ENCODE data around the gene PPP1R14C. TPM values are rescaled to one million over a fixed set of nuclear protein-coding genes. Genes with fewer than 3 reads are reported as not detected.

PPP1R14C gene
- total and polyA plus RNA-seq, 7 experiments from 2014 or later: not detected

DNA sequence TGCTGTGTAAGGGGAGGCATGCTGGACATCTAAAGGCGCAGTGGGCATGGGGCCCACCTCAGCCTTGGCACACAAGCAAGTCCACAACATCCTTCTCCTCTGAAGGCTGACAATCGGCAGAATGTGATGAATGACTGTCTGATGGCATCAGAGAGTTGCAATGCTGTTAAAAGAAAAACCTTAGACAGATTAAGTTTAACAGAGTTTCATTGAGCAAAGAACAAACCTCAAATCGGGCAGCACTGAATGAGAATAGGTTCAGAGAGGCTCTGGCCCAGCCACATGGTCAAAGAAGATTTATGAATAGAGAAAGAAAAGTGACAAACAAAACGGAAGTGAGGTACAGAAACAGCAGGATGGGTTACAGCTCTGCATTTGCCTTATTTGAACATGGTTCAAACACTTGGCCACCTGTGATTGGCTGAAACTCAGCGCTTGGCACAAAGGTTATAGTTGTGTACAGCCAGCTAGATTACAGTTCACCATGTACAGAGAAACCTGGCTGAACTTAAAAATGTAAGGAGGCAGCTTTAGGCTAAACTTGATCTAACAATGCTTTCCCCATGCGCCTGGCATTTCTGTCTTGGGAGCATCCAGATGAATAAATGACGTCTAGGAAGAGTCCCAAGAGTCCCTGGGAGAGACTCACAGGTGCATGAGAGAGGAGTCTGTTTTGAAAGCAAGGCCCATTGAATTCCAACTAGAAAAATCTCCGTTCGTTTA lies 127.6 kb downstream of the PPP1R14C start:
- DNase-seq: no peak
- Mint-ChIP-seq H3K9me3 (peaks cover 0 to 3% (median 0%) of the 10 kb centered on the region in 11 donors), H3K4me1 (no peaks in the 10 kb centered on the region), H3K4me3 (no peak overlapping the region), H3K27ac (no peak overlapping the region), H3K27me3 (peaks cover 0 to 12% (median 0%) of the 10 kb centered on the region in 5 donors), H3K36me3 (no peaks in the 10 kb centered on the region)
- Histone ChIP-seq H3K9me3 (ENCODE audit: control insufficient read depth in 2 of 3, low read length in 3 of 3) (no peaks in the 10 kb centered on the region), H3K4me3 (ENCODE audit: low read length) (no peak overlapping the region), H3K4me1 (ENCODE audit: control insufficient read depth in 2 of 2, insufficient read depth in 2 of 2, low read length in 2 of 2) (no peaks in the 10 kb centered on the region), H3K27ac (ENCODE audit: low read depth, low read length) (no peak overlapping the region), H3K27me3 (ENCODE audit: control insufficient read depth in 2 of 2, insufficient read depth in 2 of 2, low read length in 2 of 2) (no peaks in the 10 kb centered on the region), H3K36me3 (ENCODE audit: control insufficient read depth in 2 of 3, insufficient read depth in 3 of 3, low read length in 3 of 3) (no peaks in the 10 kb centered on the region)
- ChIA-PET POLR2A (no interaction called here), CTCF (no interaction called here)
- intact Hi-C loops (cut with micrococcal nuclease): no loop called here
- ATAC-seq: no peak

DNA sequence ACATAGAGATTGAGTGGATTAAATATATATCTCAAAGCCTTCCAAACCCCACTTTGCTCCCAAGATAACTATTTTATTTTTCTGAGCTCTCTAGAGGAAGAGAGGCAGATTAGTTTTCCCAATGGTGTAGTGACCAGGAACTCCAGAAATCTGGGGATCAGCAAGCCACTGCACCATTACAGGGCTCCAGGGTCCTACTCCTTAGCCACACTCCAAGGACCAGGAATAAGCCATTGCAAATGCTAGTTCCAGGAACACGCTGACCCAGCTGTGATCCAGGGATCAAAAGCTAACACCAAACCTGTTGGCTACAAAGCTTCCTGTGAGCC lies 128.3 kb downstream of the PPP1R14C start:
- no peak overlapping the region for H3K27ac ChIP-seq (ENCODE audit: low read depth, low read length)
- H3K36me3 Mint-ChIP-seq: no peaks in the 10 kb centered on the region
- POLR2A ChIA-PET: no interaction called here
- no peaks in the 10 kb centered on the region for H3K4me1 Mint-ChIP-seq
- ATAC-seq (no peak), DNase-seq (no peak)
- intact Hi-C loops (cut with micrococcal nuclease): no loop called here
- no peaks in the 10 kb centered on the region for H3K4me1 ChIP-seq (ENCODE audit: control insufficient read depth in 2 of 2, insufficient read depth in 2 of 2, low read length in 2 of 2)
- peaks cover 0 to 3% (median 0%) of the 10 kb centered on the region in 11 donors for H3K9me3 Mint-ChIP-seq
- H3K4me3 Mint-ChIP-seq: no peak overlapping the region
- no peak overlapping the region for H3K27ac Mint-ChIP-seq
- CTCF ChIA-PET: no interaction called here
- H3K27me3 Mint-ChIP-seq: peaks cover 0 to 12% (median 0%) of the 10 kb centered on the region in 5 donors
- no peak overlapping the region for H3K4me3 ChIP-seq (ENCODE audit: low read length)
- H3K9me3 ChIP-seq (ENCODE audit: control insufficient read depth in 2 of 3, low read length in 3 of 3): no peaks in the 10 kb centered on the region
- no peaks in the 10 kb centered on the region for H3K36me3 ChIP-seq (ENCODE audit: control insufficient read depth in 2 of 3, insufficient read depth in 3 of 3, low read length in 3 of 3)
- H3K27me3 ChIP-seq (ENCODE audit: control insufficient read depth in 2 of 2, insufficient read depth in 2 of 2, low read length in 2 of 2): no peaks in the 10 kb centered on the region

DNA sequence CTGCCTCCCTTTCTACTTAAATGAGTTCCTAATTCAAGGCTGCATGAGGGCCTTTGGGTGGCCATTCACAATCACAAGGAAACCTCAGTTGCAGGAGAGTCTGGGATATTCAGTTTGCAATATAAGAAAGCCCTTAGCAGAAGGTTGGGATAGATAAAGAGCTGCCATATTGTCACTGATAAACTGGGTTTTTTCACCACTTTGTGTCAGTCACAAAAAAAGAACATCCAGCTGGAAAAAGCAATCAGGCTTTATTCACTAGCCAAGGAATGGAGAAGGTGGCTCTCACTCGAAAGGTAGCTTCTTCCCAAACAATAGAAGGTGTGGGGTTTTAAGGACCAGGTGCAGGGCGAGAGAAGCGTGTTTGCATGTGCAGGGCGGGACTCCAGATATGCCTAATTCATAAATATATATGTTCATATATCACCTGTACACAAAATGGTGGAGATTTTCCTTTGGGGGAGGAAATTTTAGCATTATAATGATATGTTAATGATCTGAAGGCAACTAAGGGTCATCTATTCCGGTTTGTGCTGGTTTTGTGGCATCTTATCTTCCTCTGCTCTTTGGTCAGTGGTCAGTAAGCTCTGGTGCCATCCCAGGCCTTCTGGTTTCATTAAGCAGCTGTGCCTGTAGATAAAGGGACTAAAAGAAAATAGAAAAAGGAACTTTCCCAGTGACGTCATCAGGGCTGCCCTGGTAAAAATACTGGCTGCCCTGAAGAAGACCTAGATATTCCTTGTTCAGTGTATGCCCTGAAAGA lies 128.8 kb downstream of the PPP1R14C start:
- ChIA-PET CTCF (no interaction called here), POLR2A (no interaction called here)
- Mint-ChIP-seq H3K9me3 (peaks cover 0 to 3% (median 0%) of the 10 kb centered on the region in 11 donors), H3K36me3 (no peaks in the 10 kb centered on the region), H3K4me1 (no peaks in the 10 kb centered on the region), H3K27ac (no peak overlapping the region), H3K27me3 (peaks cover 0 to 12% (median 4%) of the 10 kb centered on the region in 5 donors), H3K4me3 (no peak overlapping the region)
- intact Hi-C loops (cut with micrococcal nuclease): no loop called here
- no peak for DNase-seq
- H3K4me3 ChIP-seq (ENCODE audit: low read length): no peak overlapping the region
- no peaks in the 10 kb centered on the region for H3K27me3 ChIP-seq (ENCODE audit: control insufficient read depth in 2 of 2, insufficient read depth in 2 of 2, low read length in 2 of 2)
- H3K9me3 ChIP-seq (ENCODE audit: control insufficient read depth in 2 of 3, low read length in 3 of 3): no peaks in the 10 kb centered on the region
- no peaks in the 10 kb centered on the region for H3K4me1 ChIP-seq (ENCODE audit: control insufficient read depth in 2 of 2, insufficient read depth in 2 of 2, low read length in 2 of 2)
- H3K27ac ChIP-seq (ENCODE audit: low read depth, low read length): no peak overlapping the region
- no peak for ATAC-seq
- no peaks in the 10 kb centered on the region for H3K36me3 ChIP-seq (ENCODE audit: control insufficient read depth in 2 of 3, insufficient read depth in 3 of 3, low read length in 3 of 3)

DNA sequence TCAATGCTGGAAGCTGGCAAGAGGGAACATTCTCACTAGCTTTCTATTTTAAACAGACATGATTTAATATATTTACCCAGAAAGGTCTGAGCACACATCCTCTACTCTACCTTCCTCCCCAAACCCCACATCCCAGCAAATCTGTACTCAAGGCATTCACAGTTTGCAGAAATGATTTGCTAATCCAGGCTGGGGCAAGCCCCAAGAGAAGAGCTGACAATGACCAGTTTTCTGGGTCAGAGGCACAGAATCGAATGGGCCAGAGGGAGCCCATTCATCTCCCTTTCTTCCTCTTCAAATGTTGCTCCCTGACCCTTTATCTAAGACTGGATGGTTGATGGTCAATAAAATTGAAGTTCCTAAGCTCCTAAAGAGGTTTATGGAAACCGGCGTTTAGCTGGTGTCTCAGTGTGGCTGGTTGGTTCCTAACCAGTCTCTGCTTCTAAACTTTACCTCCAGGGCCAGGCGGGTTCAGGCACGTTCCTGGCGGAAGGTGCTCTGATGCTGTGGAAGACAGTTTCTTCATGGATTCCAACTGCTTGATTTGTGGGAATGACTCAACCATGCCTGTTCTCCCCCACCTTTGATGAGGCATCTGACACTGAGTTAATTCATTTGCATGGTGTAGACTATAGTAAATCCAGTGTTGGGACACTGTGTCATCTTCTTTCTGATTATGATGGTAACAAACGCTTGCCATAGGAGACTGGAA lies 129.6 kb downstream of the PPP1R14C start:
- DNase-seq (no peak), ATAC-seq (no peak)
- H3K9me3 ChIP-seq (ENCODE audit: control insufficient read depth in 2 of 3, low read length in 3 of 3): no peaks in the 10 kb centered on the region
- H3K27ac ChIP-seq (ENCODE audit: low read depth, low read length): no peak overlapping the region
- no peak overlapping the region for H3K4me3 Mint-ChIP-seq
- no peaks in the 10 kb centered on the region for H3K27me3 ChIP-seq (ENCODE audit: control insufficient read depth in 2 of 2, insufficient read depth in 2 of 2, low read length in 2 of 2)
- intact Hi-C loops (cut with micrococcal nuclease): no loop called here
- peaks cover 0 to 12% (median 6%) of the 10 kb centered on the region in 5 donors for H3K27me3 Mint-ChIP-seq
- no peaks in the 10 kb centered on the region for H3K36me3 Mint-ChIP-seq
- H3K9me3 Mint-ChIP-seq: peaks cover 0 to 3% (median 0%) of the 10 kb centered on the region in 11 donors
- no peaks in the 10 kb centered on the region for H3K4me1 Mint-ChIP-seq
- no peaks in the 10 kb centered on the region for H3K4me1 ChIP-seq (ENCODE audit: control insufficient read depth in 2 of 2, insufficient read depth in 2 of 2, low read length in 2 of 2)
- ChIA-PET POLR2A (no interaction called here), CTCF (no interaction called here)
- H3K27ac Mint-ChIP-seq: no peak overlapping the region
- H3K36me3 ChIP-seq (ENCODE audit: control insufficient read depth in 2 of 3, insufficient read depth in 3 of 3, low read length in 3 of 3): no peaks in the 10 kb centered on the region
- H3K4me3 ChIP-seq (ENCODE audit: low read length): no peak overlapping the region

DNA sequence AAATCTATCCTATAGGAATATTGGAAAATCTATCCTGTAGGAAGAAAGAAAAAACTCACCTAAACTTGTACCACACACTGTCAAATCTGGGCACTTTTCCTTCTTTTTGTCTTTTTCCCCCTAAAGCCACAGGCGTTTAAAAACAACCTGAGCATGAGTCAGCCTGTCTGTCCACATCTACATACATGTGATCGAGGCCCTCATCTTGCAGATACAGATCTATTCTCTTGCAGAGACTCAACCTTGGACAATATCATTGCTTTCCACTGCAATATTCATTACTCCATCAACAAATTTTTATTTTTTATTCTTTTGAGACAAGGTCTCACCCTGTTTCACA lies 130.1 kb downstream of the PPP1R14C start:
- H3K4me3 ChIP-seq (ENCODE audit: low read length): no peak overlapping the region
- H3K27ac Mint-ChIP-seq: no peak overlapping the region
- CTCF ChIA-PET: no interaction called here
- H3K36me3 ChIP-seq (ENCODE audit: control insufficient read depth in 2 of 3, insufficient read depth in 3 of 3, low read length in 3 of 3): no peaks in the 10 kb centered on the region
- DNase-seq: no peak
- intact Hi-C loops (cut with micrococcal nuclease): no loop called here
- H3K4me1 Mint-ChIP-seq: no peaks in the 10 kb centered on the region
- H3K36me3 Mint-ChIP-seq: no peaks in the 10 kb centered on the region
- H3K4me3 Mint-ChIP-seq: no peak overlapping the region
- peaks cover 0 to 3% (median 0%) of the 10 kb centered on the region in 11 donors for H3K9me3 Mint-ChIP-seq
- peaks cover 0 to 12% (median 6%) of the 10 kb centered on the region in 5 donors for H3K27me3 Mint-ChIP-seq
- H3K4me1 ChIP-seq (ENCODE audit: control insufficient read depth in 2 of 2, insufficient read depth in 2 of 2, low read length in 2 of 2): no peaks in the 10 kb centered on the region
- H3K27me3 ChIP-seq (ENCODE audit: control insufficient read depth in 2 of 2, insufficient read depth in 2 of 2, low read length in 2 of 2): no peaks in the 10 kb centered on the region
- POLR2A ChIA-PET: no interaction called here
- no peak for ATAC-seq
- no peaks in the 10 kb centered on the region for H3K9me3 ChIP-seq (ENCODE audit: control insufficient read depth in 2 of 3, low read length in 3 of 3)
- H3K27ac ChIP-seq (ENCODE audit: low read depth, low read length): no peak overlapping the region

DNA sequence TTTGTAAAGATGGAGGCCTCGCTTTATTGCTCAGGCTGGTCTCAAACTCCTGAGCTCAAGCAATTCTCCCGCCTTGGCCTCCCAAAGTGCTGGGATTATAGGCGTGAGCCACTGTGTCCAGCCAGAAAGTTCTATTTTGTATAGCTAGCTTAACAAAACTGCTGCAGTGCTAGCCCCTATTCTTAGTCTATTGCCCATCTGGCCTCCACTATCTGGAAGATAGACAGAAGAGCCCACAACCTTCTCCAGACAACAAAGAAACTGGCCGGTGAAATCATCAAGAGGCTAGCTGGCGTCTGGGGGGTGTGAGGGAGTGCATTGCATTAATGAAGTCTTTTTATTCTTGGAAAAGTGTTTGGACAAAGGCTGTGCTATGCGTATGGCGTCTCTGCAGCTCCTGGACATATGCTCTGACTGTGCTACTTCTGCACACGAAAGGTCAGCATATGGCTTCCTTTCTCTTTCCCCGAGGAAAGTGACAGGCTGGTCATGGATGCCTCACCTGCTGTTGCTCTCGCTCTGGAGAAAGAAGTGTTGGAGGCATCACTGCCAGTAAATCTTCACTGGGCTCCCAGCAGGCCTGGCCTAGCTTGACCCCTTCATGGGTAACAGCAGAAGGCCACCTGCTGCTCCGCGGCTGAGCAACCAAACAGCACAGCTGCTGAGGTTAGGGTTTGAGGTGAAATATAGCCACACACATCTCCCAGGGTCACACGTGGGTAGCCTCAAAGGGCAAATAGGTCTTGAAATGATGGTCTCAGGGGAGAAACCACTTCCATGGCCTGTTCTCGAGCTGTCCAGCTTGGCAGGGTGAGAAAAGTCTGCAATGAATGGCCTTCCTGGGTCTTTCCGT lies 130.8 kb downstream of the PPP1R14C start:
- Histone ChIP-seq H3K4me1 (ENCODE audit: control insufficient read depth in 2 of 2, insufficient read depth in 2 of 2, low read length in 2 of 2) (no peaks in the 10 kb centered on the region), H3K27me3 (ENCODE audit: control insufficient read depth in 2 of 2, insufficient read depth in 2 of 2, low read length in 2 of 2) (no peaks in the 10 kb centered on the region), H3K4me3 (ENCODE audit: low read length) (no peak overlapping the region), H3K9me3 (ENCODE audit: control insufficient read depth in 2 of 3, low read length in 3 of 3) (no peaks in the 10 kb centered on the region), H3K36me3 (ENCODE audit: control insufficient read depth in 2 of 3, insufficient read depth in 3 of 3, low read length in 3 of 3) (no peaks in the 10 kb centered on the region), H3K27ac (ENCODE audit: low read depth, low read length) (no peak overlapping the region)
- POLR2A ChIA-PET: no interaction called here
- H3K36me3 Mint-ChIP-seq: no peaks in the 10 kb centered on the region
- ATAC-seq (no peak), DNase-seq (no peak)
- H3K27ac Mint-ChIP-seq: no peak overlapping the region
- H3K9me3 Mint-ChIP-seq: peaks cover 0 to 3% (median 0%) of the 10 kb centered on the region in 11 donors
- no peak overlapping the region for H3K4me3 Mint-ChIP-seq
- H3K27me3 Mint-ChIP-seq: peaks cover 0 to 16% (median 7%) of the 10 kb centered on the region in 5 donors
- CTCF ChIA-PET: no interaction called here
- H3K4me1 Mint-ChIP-seq: no peaks in the 10 kb centered on the region
- intact Hi-C loops (cut with micrococcal nuclease): no loop called here
